Head of caudate nucleus (tissue), 42 donors: ENCODE data around the gene KRTAP4-16.
"Not testable (repeated sequence)": the region's sequence is repeated elsewhere in the genome, so short reads cannot be mapped to it uniquely, and the experiment has no call there.

Experiments used
- DNase-seq, 42 donors: peaks; one replicate each; pipeline versions ENCODE4 v3.0.0 to v3.0.0-alpha.2; 2020 to 2021; ENCODE audit warnings: mixed read lengths in 7 of 42
- intact Hi-C: fragments of 100-400 bp; cut with DNase I; formaldehyde crosslinking; loops from one replicate; pipeline ENCODE4 v1.15.0; 2022

The KRTAP4-16 gene

DNA sequence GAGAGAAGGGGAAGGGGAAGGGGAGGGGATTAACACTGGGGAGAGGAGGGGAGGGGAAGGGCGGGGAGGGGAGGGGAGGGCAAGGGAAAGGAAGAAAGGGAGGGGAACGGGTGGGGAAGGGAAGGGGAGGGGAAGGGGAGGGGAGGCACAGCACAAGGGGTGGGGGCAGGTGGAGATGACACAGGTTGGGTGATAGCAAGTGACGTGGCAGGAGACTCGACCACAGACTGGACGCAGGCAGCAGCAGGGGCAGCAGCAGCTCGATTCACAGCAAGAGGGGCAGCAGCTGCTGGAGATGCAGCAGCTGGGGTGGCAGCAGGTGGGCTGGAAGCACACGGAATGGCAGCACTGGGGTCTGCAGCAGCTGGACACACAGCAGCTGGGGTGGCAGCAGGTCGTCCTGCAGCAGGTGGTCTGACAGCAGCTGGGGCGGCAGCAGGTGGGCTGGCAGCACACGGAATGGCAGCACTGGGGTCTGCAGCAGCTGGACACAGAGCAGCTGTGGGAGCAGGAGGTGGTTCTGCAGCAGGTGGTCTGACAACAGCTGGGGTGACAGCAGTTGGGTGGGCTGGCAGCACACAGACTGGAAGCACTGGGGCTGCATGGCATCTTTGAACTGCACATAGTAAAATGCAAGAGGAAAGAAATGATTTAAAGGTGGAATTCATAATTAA lies at the start of gene KRTAP4-16:
Gene KRTAP4-16, minus strand, starts transcription at position 624 of the 674 bp plus-strand sequence. Its CDS starts 0 bp downstream, at position 624.
- intact Hi-C loops = no loop called here
- no peak for DNase-seq

DNA sequence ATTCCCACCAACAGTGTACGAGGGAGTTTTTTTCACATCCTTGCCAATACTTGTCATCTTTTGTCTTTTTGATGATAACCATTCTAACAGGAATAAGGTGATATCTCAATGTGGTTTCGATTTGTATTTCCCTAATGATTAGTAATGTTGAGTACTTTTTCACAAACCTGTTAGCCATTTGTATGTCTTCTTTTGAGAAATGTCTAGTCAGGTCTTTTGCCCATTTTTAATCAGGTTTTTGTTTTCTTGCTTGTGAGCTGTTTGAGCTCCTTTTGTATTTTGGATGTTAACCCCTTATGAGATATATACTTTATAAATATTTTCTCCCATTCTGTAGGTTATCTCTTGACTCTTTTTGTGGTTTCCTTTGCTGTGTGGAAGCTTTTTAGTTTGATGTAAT lies 49.5 kb upstream of the KRTAP4-16 start:
- intact Hi-C loops = no loop called here
- DNase-seq = no peak

DNA sequence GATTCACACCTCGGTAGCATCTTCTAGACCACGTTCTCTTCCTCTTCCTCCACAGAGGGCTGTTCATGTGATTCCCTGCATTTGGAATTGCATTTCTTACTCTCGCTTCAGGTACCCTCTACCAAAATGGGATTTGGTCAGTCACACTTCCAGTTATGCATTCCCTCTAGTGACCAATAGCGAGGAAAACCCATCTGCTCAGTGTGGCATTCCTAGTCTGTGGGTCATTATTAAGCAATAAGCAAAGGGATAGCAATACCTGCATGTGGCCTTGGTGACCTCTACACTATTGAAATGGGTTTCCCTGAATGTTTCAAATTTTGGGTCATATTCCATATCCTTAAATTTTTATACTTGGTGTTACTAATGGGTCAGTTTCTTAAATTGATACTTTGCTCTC lies 48.0 kb upstream of the KRTAP4-16 start:
- intact Hi-C loops = no loop called here
- no peak for DNase-seq

DNA sequence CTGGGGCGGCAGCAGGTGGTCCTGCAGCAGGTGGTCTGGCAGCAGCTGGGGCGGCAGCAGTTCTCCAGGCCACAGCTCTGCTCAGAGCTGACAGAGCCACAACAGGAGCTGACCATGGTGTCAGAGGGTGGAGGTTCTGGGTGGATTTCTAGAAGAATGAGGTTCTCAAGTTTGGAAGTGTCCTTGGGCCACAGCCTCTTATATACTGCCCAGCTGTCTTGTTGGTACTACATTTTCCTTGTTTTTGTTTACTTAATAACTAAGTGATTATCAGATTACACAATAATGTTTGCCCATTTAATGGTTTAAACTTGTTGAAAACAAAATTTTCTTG lies 47.6 kb upstream of the KRTAP4-16 start, which contains the start of gene KRTAP4-5:
Gene KRTAP4-5, minus strand, starts transcription at position 174 of the 334 bp plus-strand sequence. Its CDS starts 58 bp downstream, at position 116.
- intact Hi-C loops = no loop called here
- DNase-seq = no peak

DNA sequence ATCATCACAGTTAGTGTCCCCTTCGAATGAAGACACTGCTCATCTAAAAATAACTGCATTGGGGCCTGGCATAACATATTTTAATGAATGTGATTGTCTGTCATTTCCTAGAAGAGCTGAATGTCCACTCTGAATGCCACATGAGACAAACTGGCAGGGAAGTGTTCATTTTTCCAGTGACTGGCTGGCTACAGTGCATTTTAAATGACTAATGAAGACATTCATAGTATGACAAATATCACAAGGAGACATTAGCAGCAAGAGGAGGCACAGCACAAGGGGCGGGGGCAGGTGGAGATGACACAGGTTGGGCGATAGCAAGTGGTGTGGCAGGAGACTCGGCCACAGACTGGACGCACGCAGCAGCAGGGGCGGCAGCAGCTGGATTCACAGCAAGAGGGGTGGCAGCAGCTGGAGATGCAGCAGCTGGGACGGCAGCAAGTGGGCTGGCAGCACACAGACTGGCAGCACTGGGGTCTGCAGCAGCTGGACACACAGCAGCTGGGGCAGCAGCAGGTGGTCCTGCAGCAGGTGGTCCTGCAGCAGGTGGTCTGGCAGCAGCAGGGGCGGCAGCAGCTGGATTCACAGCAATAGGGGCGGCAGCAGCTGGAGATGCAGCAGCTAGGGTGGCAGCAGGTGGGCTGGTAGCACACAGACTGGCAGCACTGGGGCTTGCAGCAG lies 47.1 kb upstream of the KRTAP4-16 start:
- DNase-seq, intact Hi-C loops: not testable (repeated sequence)

DNA sequence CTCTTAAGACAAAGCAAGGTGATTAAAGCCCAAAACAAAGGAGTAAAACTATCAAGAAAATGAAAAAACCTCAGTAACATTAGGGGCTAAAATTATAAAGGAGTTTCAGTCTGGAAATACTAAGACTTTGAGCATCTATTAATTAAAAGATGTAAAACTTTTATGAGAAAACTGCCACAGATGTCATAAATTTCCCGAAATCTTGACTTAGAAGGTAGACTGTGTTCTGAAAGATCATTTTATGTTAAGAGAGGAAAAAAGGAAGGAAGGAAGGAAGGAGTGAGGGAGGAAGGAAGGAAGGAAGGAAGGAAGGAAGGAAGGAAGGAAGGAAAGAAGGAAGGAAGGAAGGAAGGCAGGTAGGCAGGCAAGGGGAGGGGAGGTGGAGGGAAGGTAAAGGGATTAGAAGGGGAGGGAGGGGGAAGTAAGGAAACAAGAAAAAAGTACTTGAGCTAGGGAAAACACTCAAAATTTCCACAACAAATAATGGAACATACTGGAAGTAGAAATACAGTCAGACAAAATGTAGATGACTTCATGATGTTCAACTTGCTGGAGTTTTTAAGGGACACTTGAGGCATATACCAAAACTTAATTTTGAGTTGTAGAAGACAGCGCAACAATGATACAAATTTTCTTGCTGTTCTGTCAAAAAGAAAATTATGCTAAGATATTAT lies 45.7 kb upstream of the KRTAP4-16 start:
- no peak for DNase-seq
- intact Hi-C loops = no loop called here

DNA sequence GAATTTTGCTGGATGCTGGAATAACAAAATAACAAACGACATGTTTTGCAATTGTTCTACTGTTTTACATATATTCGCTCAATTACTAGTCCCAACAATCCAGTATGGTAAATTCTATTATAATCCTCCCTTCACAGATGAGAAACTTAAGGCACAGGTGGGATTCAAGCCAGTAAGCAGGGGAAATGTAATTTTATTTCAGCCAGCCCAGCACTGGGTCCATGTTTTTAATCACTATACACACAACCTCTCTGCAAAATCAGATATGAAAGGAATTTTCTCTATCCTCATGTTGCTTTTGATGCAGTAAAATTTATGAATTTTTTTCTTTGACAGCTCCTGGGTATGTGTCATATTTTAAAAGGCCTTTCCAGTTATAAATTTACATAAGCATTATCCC lies 43.3 kb upstream of the KRTAP4-16 start:
- no peak for DNase-seq
- intact Hi-C loops = no loop called here

DNA sequence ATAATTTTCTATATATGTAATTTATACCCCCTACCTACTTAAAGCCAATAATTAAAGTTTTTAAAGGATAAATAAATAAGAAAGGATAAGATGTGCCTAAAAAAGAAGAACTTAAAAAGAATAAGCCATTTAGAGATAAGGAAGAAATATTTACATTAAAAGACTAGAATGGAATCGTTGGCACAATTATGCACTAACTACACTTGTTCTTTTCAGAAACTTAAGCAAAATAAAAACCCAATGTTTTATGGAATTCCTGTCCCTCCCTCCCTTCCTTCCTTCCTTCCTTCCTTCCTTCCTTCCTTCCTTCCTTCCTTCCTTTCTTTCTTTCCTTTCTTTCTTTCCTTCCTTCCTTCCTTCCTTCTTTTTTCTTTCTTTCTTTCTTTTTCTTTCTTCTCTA lies 42.8 kb upstream of the KRTAP4-16 start:
- intact Hi-C loops = no loop called here
- no peak for DNase-seq

DNA sequence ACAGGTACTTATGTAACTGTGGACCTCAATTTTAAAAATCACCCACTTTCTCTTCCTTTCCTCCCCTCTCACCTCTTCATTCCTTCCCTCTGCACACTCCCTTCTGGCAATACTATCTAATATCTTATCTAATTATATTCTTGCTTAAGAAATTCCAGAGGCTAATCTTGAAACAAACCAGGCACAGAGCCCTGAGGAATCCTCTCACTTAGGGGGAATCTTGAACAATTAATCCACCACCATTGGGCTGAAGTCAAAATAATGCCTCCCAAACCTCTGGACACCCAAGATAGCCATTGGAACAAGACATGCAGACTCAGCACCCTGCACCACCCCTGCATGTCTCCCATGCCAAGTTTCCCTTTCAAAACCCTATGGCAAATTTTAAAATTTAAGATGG lies 39.4 kb upstream of the KRTAP4-16 start:
- intact Hi-C loops = no loop called here
- DNase-seq = no peak

DNA sequence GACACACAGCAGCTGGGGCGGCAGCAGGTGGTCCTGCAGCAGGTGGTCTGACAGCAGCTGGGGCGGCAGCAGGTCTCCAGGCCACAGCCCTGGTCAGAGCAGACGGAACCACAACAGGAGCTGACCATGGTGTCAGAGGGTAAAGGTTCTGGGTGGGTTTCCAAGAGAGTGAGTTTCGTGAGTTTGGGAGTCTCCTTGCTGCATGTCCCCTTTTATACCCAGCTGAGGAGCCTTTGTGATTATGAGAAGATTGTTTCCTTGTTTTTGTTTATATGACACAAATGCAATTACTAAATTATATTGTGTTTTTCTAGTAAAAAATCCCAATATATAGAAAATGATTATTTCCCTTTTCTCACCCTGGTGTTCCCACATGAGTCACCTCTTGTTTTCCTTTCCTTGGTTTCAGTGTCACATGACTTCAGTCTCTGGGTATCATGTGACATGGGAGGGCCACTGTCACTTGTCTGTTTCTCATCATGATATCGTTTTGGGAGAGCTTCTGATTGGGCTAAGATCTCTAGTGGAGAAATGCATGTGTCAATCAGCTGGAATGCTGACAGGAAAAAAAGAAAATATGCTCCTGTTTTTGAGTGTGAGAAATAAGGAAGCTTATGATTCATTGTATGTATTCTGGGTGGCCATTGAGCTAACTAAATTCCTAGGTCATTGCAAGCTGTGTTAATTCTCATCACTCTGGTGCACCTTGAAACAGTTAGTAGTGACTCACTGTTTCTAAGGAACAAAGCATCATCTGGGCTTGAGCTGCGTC lies 38.5 kb upstream of the KRTAP4-16 start, which contains the start of gene KRTAP4-6:
Gene KRTAP4-6, minus strand, starts transcription at position 185 of the 772 bp plus-strand sequence. Its CDS starts 57 bp downstream, at position 128.
- intact Hi-C loops = no loop called here
- DNase-seq = no peak

DNA sequence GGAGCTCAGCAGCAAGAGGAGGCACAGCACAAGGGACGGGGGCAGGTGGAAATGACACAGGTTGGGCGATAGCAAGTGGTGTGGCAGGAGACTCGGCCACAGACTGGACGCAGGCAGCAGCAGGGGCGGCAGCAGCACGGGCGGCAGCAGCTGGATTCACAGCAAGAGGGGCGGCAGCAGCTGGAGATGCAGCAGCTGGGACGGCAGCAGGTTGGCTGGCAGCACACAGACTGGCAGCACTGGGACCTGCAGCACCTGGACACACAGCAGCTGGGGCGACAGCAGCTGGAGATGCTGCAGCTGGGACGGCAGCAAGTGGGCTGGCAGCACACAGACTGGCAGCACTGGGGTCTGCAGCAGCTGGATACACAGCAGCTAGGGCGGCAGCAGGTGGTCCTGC lies 37.9 kb upstream of the KRTAP4-16 start:
- DNase-seq, intact Hi-C loops: not testable (repeated sequence)

DNA sequence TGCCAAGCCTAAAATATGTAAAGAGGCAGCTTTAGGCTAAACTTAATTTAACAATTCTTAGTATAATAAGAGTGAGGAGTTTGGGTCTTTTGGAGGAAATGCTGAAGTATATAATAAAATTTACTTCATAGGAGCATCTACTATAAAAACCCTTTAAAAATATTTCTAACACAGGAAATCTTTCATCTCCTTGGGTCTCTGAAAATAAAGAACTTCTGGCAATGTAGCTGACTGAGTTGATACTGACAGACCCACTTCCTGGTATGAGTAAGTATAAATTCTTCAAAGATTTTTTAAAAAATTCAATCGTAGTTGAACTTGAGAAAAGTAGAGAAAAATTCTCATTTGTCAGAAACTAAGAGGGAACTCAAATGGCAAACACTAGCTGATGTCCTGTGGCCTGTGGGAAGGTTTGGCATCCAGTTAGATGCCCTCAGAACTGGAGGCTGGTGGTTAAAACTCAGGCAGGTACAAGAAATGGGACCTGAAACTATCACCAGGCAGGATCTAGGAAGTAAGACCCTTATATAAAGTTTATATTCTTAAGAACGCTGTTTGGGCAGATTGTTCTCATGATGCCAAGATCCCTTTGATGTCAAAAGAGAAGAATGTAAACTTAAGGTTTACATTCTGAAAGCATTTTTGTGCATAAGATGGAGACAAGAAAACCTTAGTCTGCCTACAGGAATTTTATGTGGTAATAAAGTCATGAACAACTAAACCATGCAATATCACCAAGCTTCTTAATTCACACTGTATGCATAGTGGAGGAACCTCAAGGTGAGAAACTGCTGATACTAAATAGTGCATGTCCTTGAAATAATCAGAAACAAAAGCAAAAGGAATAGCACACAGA lies 32.1 kb upstream of the KRTAP4-16 start:
- DNase-seq = no peak
- intact Hi-C loops = no loop called here

DNA sequence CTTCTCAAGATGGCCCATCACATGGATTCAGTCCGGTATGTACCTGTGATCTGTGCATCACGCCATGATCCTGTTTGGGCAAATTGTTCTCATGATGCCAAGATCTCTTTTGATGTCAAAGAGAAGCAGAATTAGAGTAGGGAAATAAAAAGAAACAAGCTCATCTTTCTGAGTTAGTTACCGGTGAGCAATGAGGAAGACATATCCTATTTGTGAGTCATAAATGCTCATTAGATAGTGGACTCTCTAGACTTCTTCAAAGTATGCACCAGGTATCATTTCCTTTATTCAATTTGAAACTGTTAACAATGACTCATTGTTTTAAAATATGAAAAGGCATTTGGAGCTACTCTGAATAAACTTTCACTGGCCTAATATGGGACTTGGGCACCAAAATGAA lies 30.0 kb upstream of the KRTAP4-16 start:
- intact Hi-C loops = no loop called here
- DNase-seq = no peak

DNA sequence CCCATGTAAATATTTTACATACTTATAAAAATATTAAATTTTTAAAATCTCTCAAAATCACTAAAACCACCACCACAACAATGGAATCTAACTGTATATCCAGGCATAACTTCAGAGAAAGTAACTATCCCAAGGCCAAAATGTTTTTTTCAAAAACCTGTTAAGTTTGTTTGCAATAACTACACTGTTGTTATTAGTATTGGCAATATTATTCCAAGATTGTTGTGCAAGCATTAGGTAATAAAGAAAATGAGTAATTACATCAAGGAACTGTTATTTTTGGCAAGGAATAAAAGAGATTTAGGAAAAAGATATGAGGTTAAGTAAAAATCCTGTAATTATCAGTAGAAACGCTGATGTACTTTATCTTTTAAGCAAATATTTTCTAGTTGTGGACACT lies 25.4 kb upstream of the KRTAP4-16 start:
- DNase-seq = no peak
- intact Hi-C loops = no loop called here

DNA sequence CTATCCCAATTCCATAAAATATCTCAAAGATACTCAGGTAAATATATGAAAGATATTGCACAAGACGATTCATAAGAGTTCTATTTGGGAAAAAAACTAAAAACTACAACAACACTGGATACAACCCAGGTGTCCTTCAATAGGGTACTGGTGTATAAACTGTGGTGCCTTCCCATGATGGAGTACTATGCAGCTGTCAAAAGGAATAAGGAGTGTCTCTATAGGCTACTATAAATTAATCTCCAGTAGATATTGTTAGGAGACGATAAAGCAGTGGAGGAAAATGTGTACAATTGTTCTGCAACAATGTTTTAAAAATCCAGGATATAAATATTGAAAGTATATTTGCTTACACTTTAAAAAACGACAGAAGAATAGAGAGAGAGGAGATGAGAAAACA lies 24.4 kb upstream of the KRTAP4-16 start:
- no peak for DNase-seq
- intact Hi-C loops = no loop called here

DNA sequence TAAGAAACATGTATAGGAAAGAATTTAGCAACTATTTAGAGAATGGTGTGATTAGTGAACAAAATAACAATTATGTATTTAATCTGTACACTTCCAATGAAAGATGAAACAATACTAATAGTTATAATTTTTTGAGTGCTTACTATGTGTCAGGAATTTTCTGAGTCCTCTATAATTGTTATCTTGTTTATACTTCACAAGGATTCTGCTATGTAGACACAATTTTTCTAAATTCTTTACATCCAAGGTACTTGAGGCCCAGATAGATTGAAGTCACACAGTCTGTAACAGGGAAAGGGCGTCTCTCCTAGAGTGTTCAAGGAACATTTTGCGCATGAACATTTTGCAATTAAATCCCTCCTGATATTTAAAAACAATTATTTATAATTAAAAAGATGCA lies 23.1 kb upstream of the KRTAP4-16 start:
- DNase-seq = no peak
- intact Hi-C loops = no loop called here

DNA sequence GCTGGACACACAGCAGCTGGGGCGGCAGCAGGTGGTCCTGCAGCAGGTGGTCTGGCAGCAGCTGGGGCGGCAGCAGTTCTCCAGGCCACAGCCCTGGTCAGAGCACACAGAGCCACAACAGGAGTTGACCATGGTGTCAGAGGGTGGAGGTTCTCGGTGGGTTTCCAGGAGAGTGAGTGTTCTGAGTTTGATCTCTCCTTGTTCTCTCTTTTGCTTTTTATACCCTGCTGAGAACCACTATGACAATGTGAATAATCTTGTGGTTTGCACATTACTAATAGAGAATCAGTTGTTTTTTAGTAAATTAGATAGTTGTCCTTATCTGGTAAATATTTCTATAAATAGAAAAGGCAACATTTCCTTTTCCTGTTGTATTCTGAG lies 22.0 kb upstream of the KRTAP4-16 start, which contains the start of gene KRTAP4-12:
Gene KRTAP4-12, minus strand, starts transcription at position 192 of the 381 bp plus-strand sequence. Its CDS starts 60 bp downstream, at position 132.
- intact Hi-C loops, DNase-seq: not testable (repeated sequence)

DNA sequence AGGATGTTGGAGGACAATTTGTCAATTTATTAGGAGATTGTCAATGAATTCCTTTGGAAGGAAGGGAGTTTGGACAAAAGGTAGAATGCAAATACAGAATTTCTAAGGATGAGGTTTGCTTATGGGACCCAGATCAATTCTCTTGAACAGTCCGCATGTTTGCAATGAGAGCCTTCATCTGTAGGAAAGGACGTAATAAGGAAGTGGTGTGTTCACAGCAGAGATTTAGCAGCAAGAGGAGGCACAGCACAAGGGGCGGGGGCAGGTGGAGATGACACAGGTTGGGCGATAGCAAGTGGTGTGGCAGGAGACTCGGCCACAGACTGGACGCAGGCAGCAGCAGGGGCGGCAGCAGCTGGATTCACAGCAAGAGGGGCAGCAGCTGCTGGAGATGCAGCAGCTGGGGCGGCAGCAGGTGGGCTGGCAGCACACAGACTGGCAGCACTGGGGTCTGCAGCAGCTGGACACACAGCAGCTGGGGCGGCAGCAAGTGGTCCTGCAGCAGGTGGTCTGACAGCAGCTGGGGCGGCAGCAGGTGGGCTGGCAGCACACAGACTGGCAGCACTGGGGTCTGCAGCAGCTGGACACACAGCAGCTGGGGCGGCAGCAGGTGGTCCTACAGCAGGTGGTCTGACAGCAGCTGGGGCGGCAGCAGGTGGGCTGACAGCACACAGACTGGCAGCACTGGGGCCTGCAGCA lies 21.4 kb upstream of the KRTAP4-16 start:
- intact Hi-C loops, DNase-seq: not testable (repeated sequence)
